Glutamatergic neuron (in vitro differentiated cells): ENCODE results near the gene NFATC2. TPM values are rescaled to one million over a fixed set of nuclear protein-coding genes. Genes with fewer than 3 reads are reported as not detected.

ENCODE experiments used
- DNase-seq: peaks from one replicate; pipeline ENCODE4 v3.0.0; 2022
- H3K27ac Mint-ChIP-seq: one replicate; pipeline ENCODE4 v1.8.0; 2020; ENCODE audit warnings: mild to moderate bottlenecking, mixed read lengths, inconsistent platforms; ENCODE audit not compliant: unreplicated experiment
- H3K27me3 Mint-ChIP-seq: one replicate; pipeline ENCODE4 v1.8.0; 2020; ENCODE audit warnings: mild to moderate bottlenecking, moderate library complexity, mixed read lengths, inconsistent platforms; ENCODE audit not compliant: unreplicated experiment
- H3K36me3 Mint-ChIP-seq: one replicate; pipeline ENCODE4 v1.8.0; 2020; ENCODE audit warnings: mild to moderate bottlenecking, mixed read lengths, inconsistent platforms; ENCODE audit not compliant: unreplicated experiment
- H3K4me1 Mint-ChIP-seq: one replicate; pipeline ENCODE4 v1.8.0; 2020; ENCODE audit warnings: mild to moderate bottlenecking, low read depth, mixed read lengths, inconsistent platforms; ENCODE audit not compliant: unreplicated experiment
- H3K4me3 Mint-ChIP-seq: one replicate; pipeline ENCODE4 v1.8.0; 2020; ENCODE audit warnings: mild to moderate bottlenecking, mixed read lengths, inconsistent platforms; ENCODE audit not compliant: unreplicated experiment
- H3K9me3 Mint-ChIP-seq: one replicate; pipeline ENCODE4 v1.8.0; 2020; ENCODE audit warnings: mild to moderate bottlenecking, moderate library complexity, mixed read lengths, inconsistent platforms; ENCODE audit not compliant: unreplicated experiment
- CTCF ChIP-seq: fragments of 200-600 bp; sonication (generic); IDR thresholded peaks from one replicate; pipeline ENCODE4 v1.5.0; 2021; ENCODE audit not compliant: partially characterized antibody, unreplicated experiment
- total RNA-seq: library from RNA; stranded (reverse); fragmentation: NEBNext Ultra II Directional; extraction: Animal tissue kit (Norgen Biotek cat#: 25700); gene quantifications from one replicate; pipeline ENCODE4 v1.2.1, GENCODE V29; 2021; ENCODE audit not compliant: unreplicated experiment

The NFATC2 gene
- total RNA-seq, 1 donor from 2014 or later = not detected

- no peak for DNase-seq
- Mint-ChIP-seq H3K4me3 (no peak overlapping the region), H3K4me1 (no peaks in the 10 kb centered on the region), H3K27me3 (no peaks in the 10 kb centered on the region), H3K9me3 (peaks cover 2% of the 10 kb centered on the region), H3K36me3 (no peaks in the 10 kb centered on the region), H3K27ac (no peak overlapping the region)
- no peak for TF ChIP-seq CTCF
These were observed 168.6 kb downstream of the NFATC2 start for GRCh38 chr20:51373713-51374455.

GRCh38 chr20:51372966-51373365, 169.6 kb downstream of the NFATC2 start:
- Mint-ChIP-seq H3K9me3 (peaks cover 2% of the 10 kb centered on the region), H3K4me3 (no peak overlapping the region), H3K27me3 (peaks cover 2% of the 10 kb centered on the region), H3K36me3 (peaks cover 3% of the 10 kb centered on the region), H3K27ac (no peak overlapping the region), H3K4me1 (no peaks in the 10 kb centered on the region)
- no peak for TF ChIP-seq CTCF
- no peak for DNase-seq

GRCh38 chr20:51372176-51372803, 170.2 kb downstream of the NFATC2 start:
- no peak overlapping the region for H3K4me3 Mint-ChIP-seq
- H3K27me3 Mint-ChIP-seq = peaks cover 2% of the 10 kb centered on the region
- peak; percentile 44 for TF ChIP-seq CTCF
- no peak overlapping the region for H3K27ac Mint-ChIP-seq
- H3K36me3 Mint-ChIP-seq = peaks cover 3% of the 10 kb centered on the region
- peak; percentile 73 for DNase-seq
- no peaks in the 10 kb centered on the region for H3K4me1 Mint-ChIP-seq
- H3K9me3 Mint-ChIP-seq = peaks cover 2% of the 10 kb centered on the region

- H3K27ac Mint-ChIP-seq = no peak overlapping the region
- peaks cover 2% of the 10 kb centered on the region for H3K9me3 Mint-ChIP-seq
- no peak overlapping the region for H3K4me3 Mint-ChIP-seq
- H3K4me1 Mint-ChIP-seq = no peaks in the 10 kb centered on the region
- peaks cover 3% of the 10 kb centered on the region for H3K36me3 Mint-ChIP-seq
- TF ChIP-seq CTCF = no peak
- peaks cover 2% of the 10 kb centered on the region for H3K27me3 Mint-ChIP-seq
- DNase-seq = no peak
These were observed 170.8 kb downstream of the NFATC2 start for GRCh38 chr20:51371720-51372119.

- Mint-ChIP-seq H3K4me3 (no peak overlapping the region), H3K4me1 (no peaks in the 10 kb centered on the region), H3K36me3 (peaks cover 3% of the 10 kb centered on the region), H3K27me3 (peaks cover 2% of the 10 kb centered on the region), H3K9me3 (peaks cover 2% of the 10 kb centered on the region), H3K27ac (no peak overlapping the region)
- TF ChIP-seq CTCF = no peak
- DNase-seq = no peak
These were observed 173.0 kb downstream of the NFATC2 start for GRCh38 chr20:51369503-51369902.
